CD14-positive monocyte (primary cell): Measurements from ENCODE around the gene CXCL3. TPM values are rescaled to one million over a fixed set of nuclear protein-coding genes. Genes with fewer than 3 reads are reported as not detected.

Source experiments
- DNase-seq, 3 donors: peaks; one replicate each; pipeline ENCODE4 v3.0.0-alpha.2; 2011 to 2022
- H2AFZ ChIP-seq: 2 replicates; pipeline ENCODE4 v1.6.0; 2012; ENCODE audit warnings: mild to moderate bottlenecking, low read depth, low read length, inconsistent platforms; ENCODE audit not compliant: insufficient read depth, poor library complexity, severe bottlenecking
- H3K27ac ChIP-seq, 2 donors: 1 replicate in 1 of 2; 2 replicates in 1 of 2; pipeline ENCODE4 v1.5.1; 2012 to 2013; ENCODE audit warnings: low read length in 2 of 2, control low read depth in 1 of 2, inconsistent platforms in 1 of 2, low read depth in 1 of 2, mild to moderate bottlenecking in 1 of 2
- H3K27me3 ChIP-seq, 2 donors: one replicate each; pipeline versions ENCODE4 v1.6.0 to v1.6.1; 2011 to 2013; ENCODE audit warnings: low read length in 2 of 2; ENCODE audit not compliant: control insufficient read depth in 2 of 2, insufficient read depth in 2 of 2
- H3K36me3 ChIP-seq, 2 donors: replicated peaks in 1 of 2; 1 replicate in 1 of 2; 2 replicates in 1 of 2; pipeline versions ENCODE4 v1.5.1 to v1.6.1; 2012 to 2013; ENCODE audit warnings: low read length in 2 of 2, control low read depth in 1 of 2, inconsistent platforms in 1 of 2, mild to moderate bottlenecking in 1 of 2; ENCODE audit not compliant: insufficient read depth in 2 of 2, control insufficient read depth in 1 of 2
- H3K4me1 ChIP-seq, 2 donors: 1 replicate in 1 of 2; 2 replicates in 1 of 2; pipeline versions ENCODE4 v1.5.1 to v1.6.1; 2012 to 2013; ENCODE audit warnings: low read length in 2 of 2, control low read depth in 1 of 2, inconsistent platforms in 1 of 2, mild to moderate bottlenecking in 1 of 2, moderate library complexity in 1 of 2; ENCODE audit not compliant: insufficient read depth in 2 of 2, control insufficient read depth in 1 of 2
- H3K4me2 ChIP-seq: replicated peaks from 2 replicates; pipeline ENCODE3; 2012; ENCODE audit warnings: low read length, moderate library complexity, mild to moderate bottlenecking; ENCODE audit not compliant: poor library complexity, severe bottlenecking; ENCODE audit errors: extremely low read depth
- H3K4me3 ChIP-seq, 3 experiments: fragments of 200-600 bp in 1 of 3; sonication (generic) in 1 of 3; replicated peaks in 1 of 3; 1 replicate in 2 of 3; 2 replicates in 1 of 3; pipeline ENCODE4 v1.5.1; 2011 to 2013; ENCODE audit warnings: low read length in 3 of 3, mild to moderate bottlenecking in 3 of 3, control low read depth in 2 of 3, low read depth in 2 of 3, inconsistent platforms in 1 of 3, moderate library complexity in 1 of 3
- H3K79me2 ChIP-seq: 2 replicates; pipeline ENCODE4 v1.6.0; 2012; ENCODE audit warnings: mild to moderate bottlenecking, control low read depth, inconsistent platforms, low read length, moderate library complexity; ENCODE audit not compliant: insufficient read depth
- H3K9ac ChIP-seq: 2 replicates; pipeline ENCODE4 v1.6.0; 2017; ENCODE audit warnings: low read length, mild to moderate bottlenecking; ENCODE audit not compliant: insufficient read depth, poor library complexity, severe bottlenecking
- H3K9me3 ChIP-seq, 2 donors: replicated peaks in 1 of 2; 1 replicate in 1 of 2; 2 replicates in 1 of 2; pipeline versions ENCODE4 v1.5.1 to v1.6.1; 2012 to 2013; ENCODE audit warnings: low read length in 2 of 2, control low read depth in 1 of 2; ENCODE audit not compliant: control insufficient read depth in 1 of 2, insufficient read depth in 1 of 2
- H4K20me1 ChIP-seq: 2 replicates; pipeline ENCODE4 v1.6.0; 2012; ENCODE audit warnings: mild to moderate bottlenecking, low read length, control low read depth, moderate library complexity; ENCODE audit not compliant: insufficient read depth
- H3K27ac Mint-ChIP-seq, 7 donors: one replicate each; pipeline ENCODE4 v1.8.0; 2020; ENCODE audit warnings: mild to moderate bottlenecking in 7 of 7, mixed read lengths in 7 of 7, moderate library complexity in 6 of 7, inconsistent platforms in 2 of 7
- H3K27me3 Mint-ChIP-seq, 3 donors: one replicate each; pipeline ENCODE4 v1.8.0; 2021 to 2022; ENCODE audit warnings: low read depth in 3 of 3, mild to moderate bottlenecking in 3 of 3, mixed read lengths in 3 of 3, moderate library complexity in 3 of 3, inconsistent platforms in 1 of 3
- H3K36me3 Mint-ChIP-seq, 2 donors: one replicate each; pipeline ENCODE4 v1.8.0; 2020; ENCODE audit warnings: mixed read lengths in 2 of 2, inconsistent platforms in 1 of 2, mild to moderate bottlenecking in 1 of 2
- H3K4me1 Mint-ChIP-seq: one replicate; pipeline ENCODE4 v1.8.0; 2020; ENCODE audit warnings: mild to moderate bottlenecking, mixed read lengths
- H3K4me3 Mint-ChIP-seq, 2 donors: one replicate each; pipeline ENCODE4 v1.8.0; 2020; ENCODE audit warnings: mild to moderate bottlenecking in 2 of 2, mixed read lengths in 2 of 2, moderate library complexity in 1 of 2
- H3K9me3 Mint-ChIP-seq, 7 donors: one replicate each; pipeline ENCODE4 v1.8.0; 2020 to 2022; ENCODE audit warnings: mixed read lengths in 7 of 7, mild to moderate bottlenecking in 6 of 7, moderate library complexity in 6 of 7, inconsistent platforms in 2 of 7
- intact Hi-C, 2 donors: fragments of 100-400 bp; cut with micrococcal nuclease; formaldehyde crosslinking; loops; one replicate each; pipeline versions ENCODE4 v1.15.0 to v1.15.1; 2023
- polyA plus RNA-seq, 3 donors: library from polyadenylated mRNA; depleted of rRNA in 1 of 3; unstranded in 2 of 3; stranded (reverse) in 1 of 3; fragments of 300-500 nt in 2 of 3; fragments of >200 nt in 1 of 3; fragmentation: Illumina TruSeq in 2 of 3; gene quantifications; 1 replicate in 2 of 3; 2 replicates in 1 of 3; pipeline ENCODE4 v1.2.3, GENCODE V29; 2012 to 2021
- TF ChIP-seq, protein P1 (sequence below): fragments of 200-600 bp; IDR thresholded peaks from one replicate; pipeline ENCODE4 v1.8.0; 2022; ENCODE audit warnings: antibody characterized with exemption, mild to moderate bottlenecking

Gene CXCL3
- polyA plus RNA-seq, 3 donors, result 2.5 to 4.4 (median 3.7) TPM

GRCh38 chr4:74031576-74031975 is 6.9 kb downstream of the CXCL3 start:
- Mint-ChIP-seq H3K4me1 (peaks cover 3% of the 10 kb centered on the region), H3K4me3 (no peak overlapping the region), H3K27me3 (peaks cover 0 to 2% (median 1%) of the 10 kb centered on the region in 3 donors), H3K36me3 (no peaks in the 10 kb centered on the region), H3K9me3 (peaks cover 0 to 3% (median 0%) of the 10 kb centered on the region in 7 donors), H3K27ac (no peak overlapping the region)
- no peak for DNase-seq
- Histone ChIP-seq H3K27ac (no peak overlapping the region), H3K27me3 (no peaks in the 10 kb centered on the region), H2AFZ (no peak overlapping the region), H3K9me3 (no peaks in the 10 kb centered on the region), H3K9ac (no peak overlapping the region), H3K4me2 (no peak overlapping the region), H4K20me1 (no peaks in the 10 kb centered on the region), H3K79me2 (no peaks in the 10 kb centered on the region), H3K4me1 (no peaks in the 10 kb centered on the region), H3K4me3 (no peak overlapping the region), H3K36me3 (no peaks in the 10 kb centered on the region)
- TF ChIP-seq, protein P1, sequence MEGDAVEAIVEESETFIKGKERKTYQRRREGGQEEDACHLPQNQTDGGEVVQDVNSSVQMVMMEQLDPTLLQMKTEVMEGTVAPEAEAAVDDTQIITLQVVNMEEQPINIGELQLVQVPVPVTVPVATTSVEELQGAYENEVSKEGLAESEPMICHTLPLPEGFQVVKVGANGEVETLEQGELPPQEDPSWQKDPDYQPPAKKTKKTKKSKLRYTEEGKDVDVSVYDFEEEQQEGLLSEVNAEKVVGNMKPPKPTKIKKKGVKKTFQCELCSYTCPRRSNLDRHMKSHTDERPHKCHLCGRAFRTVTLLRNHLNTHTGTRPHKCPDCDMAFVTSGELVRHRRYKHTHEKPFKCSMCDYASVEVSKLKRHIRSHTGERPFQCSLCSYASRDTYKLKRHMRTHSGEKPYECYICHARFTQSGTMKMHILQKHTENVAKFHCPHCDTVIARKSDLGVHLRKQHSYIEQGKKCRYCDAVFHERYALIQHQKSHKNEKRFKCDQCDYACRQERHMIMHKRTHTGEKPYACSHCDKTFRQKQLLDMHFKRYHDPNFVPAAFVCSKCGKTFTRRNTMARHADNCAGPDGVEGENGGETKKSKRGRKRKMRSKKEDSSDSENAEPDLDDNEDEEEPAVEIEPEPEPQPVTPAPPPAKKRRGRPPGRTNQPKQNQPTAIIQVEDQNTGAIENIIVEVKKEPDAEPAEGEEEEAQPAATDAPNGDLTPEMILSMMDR, result no peak
- intact Hi-C loops, result loop anchor here in 1 of 2 donors (10.0 kb wide), 1 partner anchor 367 kb away; no protein-coding TSS in a partner anchor

GRCh38 chr4:74030285-74030684 is 8.2 kb downstream of the CXCL3 start:
- no peak overlapping the region for H2AFZ ChIP-seq
- TF ChIP-seq, protein P1, result no peak
- Mint-ChIP-seq H3K36me3 (no peaks in the 10 kb centered on the region), H3K4me3 (no peak overlapping the region), H3K9me3 (peaks cover 0 to 6% (median 5%) of the 10 kb centered on the region in 7 donors), H3K27ac (no peak overlapping the region), H3K27me3 (peaks cover 0 to 2% (median 0%) of the 10 kb centered on the region in 3 donors), H3K4me1 (peaks cover 3% of the 10 kb centered on the region)
- no peak overlapping the region for H3K27ac ChIP-seq
- H3K36me3 ChIP-seq, result no peaks in the 10 kb centered on the region
- DNase-seq, result no peak
- H3K4me1 ChIP-seq, result no peaks in the 10 kb centered on the region
- no peaks in the 10 kb centered on the region for H3K79me2 ChIP-seq
- no peaks in the 10 kb centered on the region for H4K20me1 ChIP-seq
- H3K9me3 ChIP-seq, result no peaks in the 10 kb centered on the region
- intact Hi-C loops, result loop anchor here in 1 of 2 donors (10.0 kb wide), 1 partner anchor 365 kb away; no protein-coding TSS in a partner anchor
- no peak overlapping the region for H3K4me2 ChIP-seq
- H3K27me3 ChIP-seq, result no peaks in the 10 kb centered on the region
- H3K4me3 ChIP-seq, result no peak overlapping the region
- H3K9ac ChIP-seq, result no peak overlapping the region
